K562 (cell line): ENCODE measurements around the gene TOP3A. TPM values are rescaled to one million over a fixed set of nuclear protein-coding genes. Genes with fewer than 3 reads are reported as not detected.

Source experiments
- ARID2 ChIP-seq: fragments of 450-650 bp; IDR thresholded peaks from 2 replicates; pipeline ENCODE4 v1.6.1; 2017; ENCODE audit warnings: antibody characterized with exemption, mild to moderate bottlenecking
- CC2D1A ChIP-seq: fragments of 450-650 bp; IDR thresholded peaks from 2 replicates; pipeline ENCODE4 v1.6.1; 2017; ENCODE audit warnings: mild to moderate bottlenecking
- FOXA1 ChIP-seq: fragments of 450-650 bp; IDR thresholded peaks from 2 replicates; pipeline ENCODE4 v1.6.1; 2016; ENCODE audit warnings: mild to moderate bottlenecking, borderline replicate concordance
- GABPB2 ChIP-seq: fragments of 250-450 bp; sonication (Bioruptor Pico); conservative IDR thresholded peaks from 2 replicates; pipeline ENCODE4 v1.5.1; 2021; ENCODE audit warnings: mild to moderate bottlenecking
- HCFC1 ChIP-seq: IDR thresholded peaks from 2 replicates; pipeline ENCODE4 v1.6.1; 2012; ENCODE audit warnings: low read depth, low read length, improper control_type of control experiment
- JUND ChIP-seq, 2 experiments: IDR thresholded peaks; 2 replicates in 1 of 2; 3 replicates in 1 of 2; pipeline ENCODE4 v1.6.1; 2011; ENCODE audit warnings: borderline replicate concordance in 2 of 2, low read depth in 2 of 2, low read length in 2 of 2, improper control_type of control experiment in 1 of 2, missing biosample characterization in 1 of 2, missing genetic modification characterization in 1 of 2, missing genetic modification reagents in 1 of 2
- KDM2B ChIP-seq: fragments of 250-450 bp; sonication (Bioruptor Pico); IDR thresholded peaks from 2 replicates; pipeline ENCODE4 v1.8.0; 2021; ENCODE audit warnings: mild to moderate bottlenecking, moderate library complexity
- NR2F6 ChIP-seq: fragments of 450-650 bp; formaldehyde crosslinking; IDR thresholded peaks from 2 replicates; pipeline ENCODE4 v1.4.0; 2020; ENCODE audit warnings: mild to moderate bottlenecking
- PHTF2 ChIP-seq: fragments of 250-450 bp; sonication (Bioruptor Pico); IDR thresholded peaks from 2 replicates; pipeline ENCODE4 v1.5.0; 2021; ENCODE audit warnings: mild to moderate bottlenecking
- RBFOX2 ChIP-seq: fragments of 200-400 bp; formaldehyde crosslinking; IDR thresholded peaks from 2 replicates; pipeline ENCODE4 v1.6.1; 2017; ENCODE audit warnings: low read depth, mild to moderate bottlenecking, low read length, moderate library complexity
- RFX1 ChIP-seq: fragments of 450-650 bp; IDR thresholded peaks from 2 replicates; pipeline ENCODE4 v1.6.1; 2016; ENCODE audit warnings: mild to moderate bottlenecking, moderate library complexity
- SMARCA4 ChIP-seq: fragments of 450-650 bp; IDR thresholded peaks from 2 replicates; pipeline ENCODE4 v1.6.1; 2016
- TEAD1 ChIP-seq, 2 experiments: fragments of 450-650 bp in 1 of 2; sonication (generic) in 1 of 2; formaldehyde crosslinking; IDR thresholded peaks; 2 replicates each; pipeline versions ENCODE4 v1.4.0 to v1.8.0; 2020 to 2022; ENCODE audit warnings: mild to moderate bottlenecking in 2 of 2, missing genetic modification reagents in 1 of 2
- ZFP1 ChIP-seq: fragments of 450-650 bp; formaldehyde crosslinking; IDR thresholded peaks from 2 replicates; pipeline ENCODE4 v1.4.0; 2020; ENCODE audit warnings: mild to moderate bottlenecking, mixed read lengths
- ZNF263 ChIP-seq: sonication (generic); formaldehyde crosslinking; IDR thresholded peaks from 2 replicates; pipeline ENCODE4 v1.8.0; 2022; ENCODE audit warnings: mild to moderate bottlenecking, missing genetic modification reagents, borderline replicate concordance
- ZNF3 ChIP-seq: fragments of 250-450 bp; sonication (Bioruptor Pico); IDR thresholded peaks from 2 replicates; pipeline ENCODE4 v1.5.0; 2021; ENCODE audit warnings: mild to moderate bottlenecking, moderate library complexity
- ZNF316 ChIP-seq: fragments of 450-650 bp; IDR thresholded peaks from 2 replicates; pipeline ENCODE4 v1.6.1; 2016
- ZNF830 ChIP-seq: fragments of 250-450 bp; sonication (Bioruptor Pico); IDR thresholded peaks from 2 replicates; pipeline ENCODE4 v1.5.0; 2021; ENCODE audit warnings: mild to moderate bottlenecking
- polyA plus RNA-seq, 8 experiments: library from polyadenylated mRNA; depleted of rRNA in 4 of 8; stranded (reverse) in 5 of 8; unstranded in 3 of 8; fragments of >200 nt; fragmentation: Nextera tagmentation in 2 of 8; fragmentation: Illumina TruSeq in 1 of 8; extraction: Ambion mirVana in 2 of 8; extraction: Trizol in 1 of 8; gene quantifications; 2 replicates each; pipeline versions ENCODE4 v1.2.1 to v1.2.3, GENCODE V29; 2011 to 2014; ENCODE audit warnings: inconsistent platforms in 1 of 8, missing spikeins in 1 of 8
- total RNA-seq, 7 experiments: library from RNA; depleted of rRNA in 6 of 7; stranded (reverse); fragments of >200 nt in 6 of 7; fragmentation: Illumina TruSeq in 2 of 7; extraction: Trizol in 2 of 7; gene quantifications; 2 replicates each; pipeline versions ENCODE4 v1.2.1 to v1.2.3, GENCODE V29; 2011 to 2021; ENCODE audit warnings: low replicate concordance in 1 of 7
- TF ChIP-seq, protein P1 (sequence below), 3 experiments: IDR thresholded peaks in 2 of 3; conservative IDR thresholded peaks in 1 of 3; 2 replicates each; pipeline ENCODE4 v1.5.1; 2011 to 2012; ENCODE audit warnings: low read length in 3 of 3, mild to moderate bottlenecking in 3 of 3, control low read depth in 2 of 3, improper control_type of control experiment in 1 of 3, inconsistent platforms in 1 of 3, low read depth in 1 of 3, mixed read lengths in 1 of 3, moderate library complexity in 1 of 3; ENCODE audit not compliant: insufficient read depth in 2 of 3
- TF ChIP-seq, protein P2 (sequence below): fragments of 250-450 bp; sonication (Bioruptor Pico); IDR thresholded peaks from 2 replicates; pipeline ENCODE4 v1.4.0; 2020; ENCODE audit warnings: mild to moderate bottlenecking
- TF ChIP-seq, protein P3 (sequence below): sonication (generic); formaldehyde crosslinking; IDR thresholded peaks from 2 replicates; pipeline ENCODE4 v1.8.0; 2022; ENCODE audit warnings: mild to moderate bottlenecking, missing genetic modification reagents
- TF ChIP-seq, protein P4 (sequence below): fragments of 450-650 bp; IDR thresholded peaks from 2 replicates; pipeline ENCODE4 v1.6.1; 2018; ENCODE audit not compliant: partially characterized antibody

The TOP3A gene
- total and polyA plus RNA-seq, 9 of the 15 experiments (the other 6 are each of a cell fraction or from before 2014, with no cell fraction given): 5.2 to 49.7 (median 24.7) TPM

DNA sequence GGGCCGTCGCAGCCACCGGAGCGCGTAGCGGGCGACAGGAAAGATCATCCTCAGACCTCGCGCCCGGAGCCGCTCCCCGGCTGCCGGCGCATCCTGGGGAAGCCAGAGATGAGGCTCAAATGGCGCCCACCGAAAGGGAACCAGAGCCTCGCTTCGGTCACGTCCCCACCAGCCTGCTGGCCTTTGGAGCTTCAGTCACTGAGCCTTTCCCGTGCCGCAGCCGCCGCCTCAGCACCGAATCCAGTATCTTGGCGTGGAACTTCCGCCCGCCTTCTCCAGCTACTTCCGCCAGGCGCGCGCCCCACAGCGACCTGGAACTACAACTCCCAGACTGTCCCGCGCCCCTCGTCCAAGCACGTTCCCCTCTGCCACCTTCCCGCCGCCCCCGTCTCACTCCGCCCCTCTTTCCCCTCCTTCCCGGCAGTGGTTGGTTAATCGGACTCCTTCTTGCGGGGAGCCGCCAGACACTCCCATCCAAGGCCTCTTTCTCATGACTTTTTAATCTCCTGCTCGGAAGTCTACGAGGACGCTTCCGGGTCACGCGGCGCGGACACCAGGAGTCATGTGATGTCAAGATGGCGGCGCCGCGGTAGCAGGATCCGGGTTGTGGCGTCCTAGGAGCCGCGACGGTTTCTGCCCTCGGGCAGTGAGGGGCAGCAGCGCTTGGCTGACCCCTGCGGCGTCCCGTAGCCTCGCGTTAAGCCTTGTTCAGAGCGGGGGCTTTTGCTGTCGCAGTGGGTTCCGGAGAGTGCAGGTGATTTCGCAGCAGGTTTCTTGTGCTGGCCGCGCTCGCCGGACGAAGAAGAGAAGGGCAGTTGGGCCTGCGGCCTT, at the start of gene TOP3A, which contains the start of gene SMCR8 (continued):
- TF ChIP-seq, protein P1, sequence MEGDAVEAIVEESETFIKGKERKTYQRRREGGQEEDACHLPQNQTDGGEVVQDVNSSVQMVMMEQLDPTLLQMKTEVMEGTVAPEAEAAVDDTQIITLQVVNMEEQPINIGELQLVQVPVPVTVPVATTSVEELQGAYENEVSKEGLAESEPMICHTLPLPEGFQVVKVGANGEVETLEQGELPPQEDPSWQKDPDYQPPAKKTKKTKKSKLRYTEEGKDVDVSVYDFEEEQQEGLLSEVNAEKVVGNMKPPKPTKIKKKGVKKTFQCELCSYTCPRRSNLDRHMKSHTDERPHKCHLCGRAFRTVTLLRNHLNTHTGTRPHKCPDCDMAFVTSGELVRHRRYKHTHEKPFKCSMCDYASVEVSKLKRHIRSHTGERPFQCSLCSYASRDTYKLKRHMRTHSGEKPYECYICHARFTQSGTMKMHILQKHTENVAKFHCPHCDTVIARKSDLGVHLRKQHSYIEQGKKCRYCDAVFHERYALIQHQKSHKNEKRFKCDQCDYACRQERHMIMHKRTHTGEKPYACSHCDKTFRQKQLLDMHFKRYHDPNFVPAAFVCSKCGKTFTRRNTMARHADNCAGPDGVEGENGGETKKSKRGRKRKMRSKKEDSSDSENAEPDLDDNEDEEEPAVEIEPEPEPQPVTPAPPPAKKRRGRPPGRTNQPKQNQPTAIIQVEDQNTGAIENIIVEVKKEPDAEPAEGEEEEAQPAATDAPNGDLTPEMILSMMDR (IDR thresholded peaks at IDR 0.05 in 2 of 3, conservative IDR thresholded peaks at IDR 0.05 in 1 of 3; ENCODE audit: insufficient read depth in 2 of 3, low read depth in 1 of 3, low read length in 3 of 3): no peak
- TF ChIP-seq TEAD1 (CRISPR knock-in tag; IDR thresholded peaks at IDR 0.05) (peak in 1 of 2 experiments; percentile 31; a peak in 1 of 4 replicates), SMARCA4 (no peak), NR2F6 (CRISPR knock-in tag) (no peak), PHTF2 (CRISPR knock-in tag) (no peak), GABPB2 (CRISPR knock-in tag) (no peak), ZFP1 (CRISPR knock-in tag) (no peak), JUND (IDR thresholded peaks at IDR 0.05; ENCODE audit: borderline replicate concordance, low read depth, low read length) (no peak), JUND (tag; IDR thresholded peaks at IDR 0.05; ENCODE audit: borderline replicate concordance, low read depth, low read length) (no peak), FOXA1 (no peak), ZNF3 (no peak), ARID2 (no peak), ZNF263 (CRISPR knock-in tag) (no peak), RBFOX2 (peak; percentile 85), CC2D1A (no peak), ZNF830 (CRISPR knock-in tag) (no peak), KDM2B (CRISPR knock-in tag) (no peak), RFX1 (no peak), HCFC1 (peak; percentile 85), ZNF316 (no peak)
- TF ChIP-seq, protein P2, sequence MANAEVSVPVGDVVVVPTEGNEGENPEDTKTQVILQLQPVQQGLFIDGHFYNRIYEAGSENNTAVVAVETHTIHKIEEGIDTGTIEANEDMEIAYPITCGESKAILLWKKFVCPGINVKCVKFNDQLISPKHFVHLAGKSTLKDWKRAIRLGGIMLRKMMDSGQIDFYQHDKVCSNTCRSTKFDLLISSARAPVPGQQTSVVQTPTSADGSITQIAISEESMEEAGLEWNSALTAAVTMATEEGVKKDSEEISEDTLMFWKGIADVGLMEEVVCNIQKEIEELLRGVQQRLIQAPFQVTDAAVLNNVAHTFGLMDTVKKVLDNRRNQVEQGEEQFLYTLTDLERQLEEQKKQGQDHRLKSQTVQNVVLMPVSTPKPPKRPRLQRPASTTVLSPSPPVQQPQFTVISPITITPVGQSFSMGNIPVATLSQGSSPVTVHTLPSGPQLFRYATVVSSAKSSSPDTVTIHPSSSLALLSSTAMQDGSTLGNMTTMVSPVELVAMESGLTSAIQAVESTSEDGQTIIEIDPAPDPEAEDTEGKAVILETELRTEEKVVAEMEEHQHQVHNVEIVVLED (CRISPR knock-in tag): peak; percentile 58; the same call in 1 of the 2 replicates
- TF ChIP-seq, protein P3, sequence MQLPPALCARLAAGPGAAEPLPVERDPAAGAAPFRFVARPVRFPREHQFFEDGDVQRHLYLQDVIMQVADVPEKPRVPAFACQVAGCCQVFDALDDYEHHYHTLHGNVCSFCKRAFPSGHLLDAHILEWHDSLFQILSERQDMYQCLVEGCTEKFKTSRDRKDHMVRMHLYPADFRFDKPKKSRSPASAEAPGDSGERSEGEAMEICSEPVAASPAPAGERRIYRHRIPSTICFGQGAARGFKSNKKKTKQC (CRISPR knock-in tag): no peak
- TF ChIP-seq, protein P4, sequence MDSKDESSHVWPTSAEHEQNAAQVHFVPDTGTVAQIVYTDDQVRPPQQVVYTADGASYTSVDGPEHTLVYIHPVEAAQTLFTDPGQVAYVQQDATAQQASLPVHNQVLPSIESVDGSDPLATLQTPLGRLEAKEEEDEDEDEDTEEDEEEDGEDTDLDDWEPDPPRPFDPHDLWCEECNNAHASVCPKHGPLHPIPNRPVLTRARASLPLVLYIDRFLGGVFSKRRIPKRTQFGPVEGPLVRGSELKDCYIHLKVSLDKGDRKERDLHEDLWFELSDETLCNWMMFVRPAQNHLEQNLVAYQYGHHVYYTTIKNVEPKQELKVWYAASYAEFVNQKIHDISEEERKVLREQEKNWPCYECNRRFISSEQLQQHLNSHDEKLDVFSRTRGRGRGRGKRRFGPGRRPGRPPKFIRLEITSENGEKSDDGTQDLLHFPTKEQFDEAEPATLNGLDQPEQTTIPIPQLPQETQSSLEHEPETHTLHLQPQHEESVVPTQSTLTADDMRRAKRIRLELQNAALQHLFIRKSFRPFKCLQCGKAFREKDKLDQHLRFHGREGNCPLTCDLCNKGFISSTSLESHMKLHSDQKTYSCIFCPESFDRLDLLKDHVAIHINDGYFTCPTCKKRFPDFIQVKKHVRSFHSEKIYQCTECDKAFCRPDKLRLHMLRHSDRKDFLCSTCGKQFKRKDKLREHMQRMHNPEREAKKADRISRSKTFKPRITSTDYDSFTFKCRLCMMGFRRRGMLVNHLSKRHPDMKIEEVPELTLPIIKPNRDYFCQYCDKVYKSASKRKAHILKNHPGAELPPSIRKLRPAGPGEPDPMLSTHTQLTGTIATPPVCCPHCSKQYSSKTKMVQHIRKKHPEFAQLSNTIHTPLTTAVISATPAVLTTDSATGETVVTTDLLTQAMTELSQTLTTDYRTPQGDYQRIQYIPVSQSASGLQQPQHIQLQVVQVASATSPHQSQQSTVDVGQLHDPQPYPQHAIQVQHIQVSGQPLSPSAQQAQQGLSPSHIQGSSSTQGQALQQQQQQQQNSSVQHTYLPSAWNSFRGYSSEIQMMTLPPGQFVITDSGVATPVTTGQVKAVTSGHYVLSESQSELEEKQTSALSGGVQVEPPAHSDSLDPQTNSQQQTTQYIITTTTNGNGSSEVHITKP: peak; percentile 43
